RWPE2 (cell line): ENCODE results near the gene PACSIN2.

Experiments
- ATAC-seq: fragments of 200-7000 bp; cut with Tn5 transposase; 3 replicates; pipeline ENCODE4 v1.9.1; 2021; ENCODE audit warnings: low read depth
- DNase-seq: peaks from one replicate; pipeline ENCODE4 v3.0.0-alpha.2; 2020; ENCODE audit warnings: low spot score
- H3K27ac ChIP-seq: fragments of 450-650 bp; 2 replicates; pipeline ENCODE4 v1.5.1; 2017; ENCODE audit warnings: mild to moderate bottlenecking; ENCODE audit not compliant: poor library complexity, severe bottlenecking
- H3K27me3 ChIP-seq: fragments of 250-450 bp; sonication (Bioruptor Pico); 2 replicates; pipeline ENCODE4 v1.5.1; 2021; ENCODE audit warnings: mild to moderate bottlenecking, moderate library complexity; ENCODE audit not compliant: insufficient read depth, poor library complexity, severe bottlenecking
- H3K36me3 ChIP-seq: fragments of 250-450 bp; sonication (Bioruptor Pico); 2 replicates; pipeline ENCODE4 v1.5.1; 2020; ENCODE audit warnings: low read depth, mild to moderate bottlenecking, moderate library complexity
- H3K4me1 ChIP-seq: fragments of 250-450 bp; sonication (Bioruptor Pico); 2 replicates; pipeline ENCODE4 v1.5.1; 2021; ENCODE audit warnings: mild to moderate bottlenecking, moderate library complexity; ENCODE audit not compliant: insufficient read depth, poor library complexity, severe bottlenecking
- H3K4me3 ChIP-seq: fragments of 250-450 bp; sonication (Bioruptor Pico); 2 replicates; pipeline ENCODE4 v1.5.1; 2021; ENCODE audit warnings: mild to moderate bottlenecking, moderate library complexity; ENCODE audit not compliant: severe bottlenecking
- H3K9me3 ChIP-seq: fragments of 250-450 bp; sonication (Bioruptor Pico); 2 replicates; pipeline ENCODE4 v1.5.1; 2021; ENCODE audit warnings: mild to moderate bottlenecking, moderate library complexity; ENCODE audit not compliant: severe bottlenecking
- CTCF ChIP-seq: fragments of 450-650 bp; IDR thresholded peaks from one replicate; pipeline ENCODE4 v1.5.1; 2017; ENCODE audit warnings: mild to moderate bottlenecking, moderate library complexity; ENCODE audit not compliant: poor library complexity, severe bottlenecking

PACSIN2 gene

DNA sequence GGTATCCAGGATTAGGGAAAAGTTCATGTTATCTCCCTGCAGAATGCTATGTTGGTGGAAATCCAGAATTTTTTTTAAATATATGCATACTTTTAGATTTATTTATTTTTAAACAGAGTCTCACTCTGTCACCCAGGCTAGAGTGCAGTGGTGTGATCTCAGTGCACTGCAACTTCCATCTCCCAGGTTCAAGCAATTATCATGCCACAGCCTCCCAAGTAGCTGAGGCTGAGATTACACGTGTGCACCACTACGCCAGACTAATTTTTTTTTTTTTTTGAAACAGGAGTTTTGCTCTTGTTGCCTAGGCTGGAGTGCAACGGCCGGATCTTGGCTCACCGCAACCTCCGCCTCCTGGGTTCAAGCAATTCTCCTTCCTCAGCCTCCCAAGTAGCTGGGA, 2.6 kb downstream of the PACSIN2 start:
- ATAC-seq = no peak
- H3K27ac ChIP-seq = no peak overlapping the region
- no peaks in the 10 kb centered on the region for H3K9me3 ChIP-seq
- no peaks in the 10 kb centered on the region for H3K27me3 ChIP-seq
- peaks cover 3% of the 10 kb centered on the region; the same call in 1 of the 2 replicates for H3K36me3 ChIP-seq
- DNase-seq = no peak
- peaks cover 34% of the 10 kb centered on the region for H3K4me1 ChIP-seq
- no peak overlapping the region for H3K4me3 ChIP-seq
- no peak for TF ChIP-seq CTCF

GRCh38 chr22:43011079-43011478, 3.9 kb downstream of the PACSIN2 start:
- ATAC-seq (peak; percentile 13; the same call in 1 of the 3 replicates), DNase-seq (no peak)
- peaks cover 3% of the 10 kb centered on the region; the same call in 1 of the 2 replicates for H3K36me3 ChIP-seq
- H3K4me3 ChIP-seq = no peak overlapping the region
- TF ChIP-seq CTCF = no peak
- H3K27ac ChIP-seq = peak overlapping the region; percentile 3
- peaks cover 34% of the 10 kb centered on the region for H3K4me1 ChIP-seq
- H3K27me3 ChIP-seq = no peaks in the 10 kb centered on the region
- H3K9me3 ChIP-seq = no peaks in the 10 kb centered on the region

DNA sequence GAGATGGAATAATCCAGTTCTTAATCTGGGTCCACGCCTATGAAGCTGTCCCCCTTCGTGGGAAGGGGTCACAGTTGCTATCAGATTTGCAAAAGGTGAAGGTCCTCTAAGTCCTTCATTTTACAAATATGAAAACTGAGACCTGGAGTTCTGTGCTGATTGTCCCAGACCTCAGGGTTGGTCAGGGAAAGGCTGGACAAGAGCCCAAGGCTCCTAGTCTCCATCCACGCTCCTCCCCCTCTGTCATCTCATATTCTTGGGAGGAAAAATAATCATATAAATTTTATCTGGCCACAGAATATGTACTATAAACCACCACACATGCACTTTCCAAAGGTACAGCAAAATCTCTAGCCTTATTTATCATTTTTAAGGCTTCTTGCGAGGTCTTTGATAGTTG, 5.5 kb downstream of the PACSIN2 start:
- Histone ChIP-seq H3K36me3 (peaks cover 3% of the 10 kb centered on the region; the same call in 1 of the 2 replicates), H3K27me3 (no peaks in the 10 kb centered on the region), H3K27ac (peak overlapping the region; percentile 11), H3K4me1 (peaks cover 42% of the 10 kb centered on the region), H3K4me3 (no peak overlapping the region), H3K9me3 (no peaks in the 10 kb centered on the region)
- ATAC-seq (no peak), DNase-seq (no peak)
- TF ChIP-seq CTCF = no peak

GRCh38 chr22:43008921-43009320, 6.0 kb downstream of the PACSIN2 start:
- Histone ChIP-seq H3K27ac (peak overlapping the region; percentile 11), H3K9me3 (no peaks in the 10 kb centered on the region), H3K4me1 (peaks cover 48% of the 10 kb centered on the region), H3K27me3 (no peaks in the 10 kb centered on the region), H3K36me3 (peaks cover 3% of the 10 kb centered on the region; the same call in 1 of the 2 replicates), H3K4me3 (no peak overlapping the region)
- no peak for DNase-seq
- no peak for TF ChIP-seq CTCF
- ATAC-seq = no peak

GRCh38 chr22:43008509-43008908, 6.4 kb downstream of the PACSIN2 start:
- H3K27me3 ChIP-seq = no peaks in the 10 kb centered on the region
- peaks cover 49% of the 10 kb centered on the region for H3K4me1 ChIP-seq
- peak overlapping the region; percentile 11 for H3K27ac ChIP-seq
- ATAC-seq = no peak
- no peak for DNase-seq
- no peaks in the 10 kb centered on the region for H3K9me3 ChIP-seq
- H3K4me3 ChIP-seq = no peak overlapping the region
- TF ChIP-seq CTCF = no peak
- peaks cover 3% of the 10 kb centered on the region; the same call in 1 of the 2 replicates for H3K36me3 ChIP-seq
